K562 (cell line): ENCODE measurements around the gene LRRC74B. TPM values are rescaled to one million over a fixed set of nuclear protein-coding genes. Genes with fewer than 3 reads are reported as not detected.
A peak's percentile ranks its signal among the peaks of the same experiment; 100 is the strongest.

Experiments used
- ARID4B ChIP-seq: sonication (generic); formaldehyde crosslinking; IDR thresholded peaks from 2 replicates; pipeline ENCODE4 v1.8.0; 2022; ENCODE audit warnings: mild to moderate bottlenecking, missing genetic modification reagents
- CAMTA2 ChIP-seq: fragments of 250-450 bp; sonication (Bioruptor Pico); conservative IDR thresholded peaks from 2 replicates; pipeline ENCODE4 v1.5.1; 2022
- FOXK1 ChIP-seq: sonication (generic); formaldehyde crosslinking; IDR thresholded peaks from 2 replicates; pipeline ENCODE4 v1.8.0; 2022; ENCODE audit warnings: missing genetic modification reagents, mild to moderate bottlenecking, borderline replicate concordance
- GTF2E2 ChIP-seq: fragments of 200-800 bp; sonication (Bioruptor generic); IDR thresholded peaks from 2 replicates; pipeline ENCODE4 v1.6.1; 2016; ENCODE audit warnings: missing genetic modification characterization, missing compliant biosample characterization
- HNRNPLL ChIP-seq: fragments of 200-400 bp; formaldehyde crosslinking; IDR thresholded peaks from 2 replicates; pipeline ENCODE4 v1.6.1; 2017; ENCODE audit warnings: low read length, low read depth, mild to moderate bottlenecking; ENCODE audit not compliant: poor library complexity, severe bottlenecking
- JUN ChIP-seq, 2 experiments: sonication (generic) in 1 of 2; formaldehyde crosslinking in 1 of 2; IDR thresholded peaks; 2 replicates each; pipeline versions ENCODE4 v1.6.1 to v1.8.0; 2012 to 2022; ENCODE audit warnings: borderline replicate concordance in 2 of 2, mild to moderate bottlenecking in 2 of 2, improper control_type of control experiment in 1 of 2, low read depth in 1 of 2, low read length in 1 of 2, missing genetic modification reagents in 1 of 2
- KLF13 ChIP-seq: fragments of 450-650 bp; IDR thresholded peaks from 2 replicates; pipeline ENCODE4 v1.6.1; 2016; ENCODE audit warnings: missing genetic modification characterization, low read depth, mild to moderate bottlenecking, missing compliant biosample characterization, moderate library complexity, borderline replicate concordance
- L3MBTL2 ChIP-seq: fragments of 450-650 bp; IDR thresholded peaks from 2 replicates; pipeline ENCODE4 v1.6.1; 2016; ENCODE audit warnings: mild to moderate bottlenecking, moderate library complexity
- MEF2D ChIP-seq: conservative IDR thresholded peaks from 2 replicates; pipeline ENCODE4 v1.6.1; 2016; ENCODE audit warnings: low read depth, missing genetic modification characterization, missing compliant biosample characterization
- PRDM10 ChIP-seq: fragments of 450-650 bp; IDR thresholded peaks from 2 replicates; pipeline ENCODE4 v1.6.1; 2018; ENCODE audit not compliant: partially characterized antibody
- PURB ChIP-seq: sonication (generic); formaldehyde crosslinking; IDR thresholded peaks from 2 replicates; pipeline ENCODE4 v1.9.0; 2021; ENCODE audit warnings: low read depth, mild to moderate bottlenecking, missing genetic modification reagents
- TEAD2 ChIP-seq: fragments of 450-650 bp; IDR thresholded peaks from 2 replicates; pipeline ENCODE4 v1.6.1; 2016; ENCODE audit warnings: missing genetic modification characterization, control low read depth, missing compliant biosample characterization
- TEAD4 ChIP-seq, 2 experiments: sonication (generic) in 1 of 2; formaldehyde crosslinking in 1 of 2; IDR thresholded peaks; 2 replicates each; pipeline versions ENCODE4 v1.6.1 to v1.8.0; 2012 to 2022; ENCODE audit warnings: borderline replicate concordance in 1 of 2, inconsistent platforms in 1 of 2, low read length in 1 of 2, mild to moderate bottlenecking in 1 of 2, missing genetic modification reagents in 1 of 2
- TSHZ1 ChIP-seq: fragments of 250-450 bp; sonication (Bioruptor Pico); IDR thresholded peaks from 2 replicates; pipeline ENCODE4 v1.4.0; 2020; ENCODE audit warnings: mild to moderate bottlenecking, moderate library complexity
- polyA plus RNA-seq, 8 experiments: library from polyadenylated mRNA; depleted of rRNA in 4 of 8; stranded (reverse) in 5 of 8; unstranded in 3 of 8; fragments of >200 nt; fragmentation: Nextera tagmentation in 2 of 8; fragmentation: Illumina TruSeq in 1 of 8; extraction: Ambion mirVana in 2 of 8; extraction: Trizol in 1 of 8; gene quantifications; 2 replicates each; pipeline versions ENCODE4 v1.2.1 to v1.2.3, GENCODE V29; 2011 to 2014; ENCODE audit warnings: inconsistent platforms in 1 of 8, missing spikeins in 1 of 8
- total RNA-seq, 7 experiments: library from RNA; depleted of rRNA in 6 of 7; stranded (reverse); fragments of >200 nt in 6 of 7; fragmentation: Illumina TruSeq in 2 of 7; extraction: Trizol in 2 of 7; gene quantifications; 2 replicates each; pipeline versions ENCODE4 v1.2.1 to v1.2.3, GENCODE V29; 2011 to 2021; ENCODE audit warnings: low replicate concordance in 1 of 7

LRRC74B gene
- total and polyA plus RNA-seq, 9 of the 15 experiments (the other 6 are each of a cell fraction or from before 2014, with no cell fraction given): not detected

- TF ChIP-seq CAMTA2 (CRISPR knock-in tag) (no peak), KLF13 (tag) (no peak), TEAD4 (IDR thresholded peaks at IDR 0.05; ENCODE audit: low read length) (no peak), TEAD4 (CRISPR knock-in tag; IDR thresholded peaks at IDR 0.05; ENCODE audit: borderline replicate concordance) (peak; percentile 85; the same call in 1 of the 2 replicates), TSHZ1 (CRISPR knock-in tag) (no peak), TEAD2 (tag) (no peak), PRDM10 (no peak), FOXK1 (CRISPR knock-in tag) (no peak), GTF2E2 (tag) (no peak), JUN (IDR thresholded peaks at IDR 0.05; ENCODE audit: borderline replicate concordance, low read depth, low read length) (no peak), JUN (CRISPR knock-in tag; IDR thresholded peaks at IDR 0.05; ENCODE audit: borderline replicate concordance) (0 out of 2 replicates have a peak, but pooled peaks have one; percentile 10), ARID4B (CRISPR knock-in tag) (0 out of 2 replicates have a peak, but pooled peaks have one; percentile 4), MEF2D (no peak), HNRNPLL (peak; percentile 16), L3MBTL2 (peak; percentile 24; the same call in 1 of the 2 replicates), PURB (CRISPR knock-in tag) (no peak)
Observed at GRCh38 chr22:21025266-21025665, 20.5 kb upstream of the LRRC74B start (continued).
